ENCODE measurements around the gene KRTAP9-9.
"Not testable (repeated sequence)": the region's sequence is repeated elsewhere in the genome, so short reads cannot be mapped to it uniquely, and the experiment has no call there.

The KRTAP9-9 gene

DNA sequence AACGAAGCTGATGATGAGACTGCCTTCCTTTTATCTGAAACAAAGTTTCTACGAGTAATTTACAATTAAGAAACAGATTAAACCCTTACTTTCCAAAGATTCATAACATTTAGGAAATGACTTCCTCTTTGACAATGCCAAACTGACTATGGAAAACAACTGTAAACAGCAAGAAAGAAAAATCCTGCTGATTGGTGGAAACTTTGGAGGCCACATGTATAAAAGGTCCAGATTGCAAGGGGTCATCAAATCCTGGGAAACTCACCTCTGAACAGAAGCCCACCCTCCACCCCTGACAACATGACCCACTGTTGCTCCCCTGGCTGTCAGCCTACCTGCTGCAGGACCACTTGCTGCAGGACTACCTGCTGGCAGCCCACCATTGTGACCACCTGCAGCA lies 9.9 kb downstream of the KRTAP9-9 start, which contains the start of gene KRTAP9-6:
KRTAP9-6 (plus strand) TSS at position 301 of the 400 bp plus-strand sequence; CDS start at position 301, 0 bp downstream.
- DNase-seq (ENCODE audit: low read depth in 2 of 2), result no peak

DNA sequence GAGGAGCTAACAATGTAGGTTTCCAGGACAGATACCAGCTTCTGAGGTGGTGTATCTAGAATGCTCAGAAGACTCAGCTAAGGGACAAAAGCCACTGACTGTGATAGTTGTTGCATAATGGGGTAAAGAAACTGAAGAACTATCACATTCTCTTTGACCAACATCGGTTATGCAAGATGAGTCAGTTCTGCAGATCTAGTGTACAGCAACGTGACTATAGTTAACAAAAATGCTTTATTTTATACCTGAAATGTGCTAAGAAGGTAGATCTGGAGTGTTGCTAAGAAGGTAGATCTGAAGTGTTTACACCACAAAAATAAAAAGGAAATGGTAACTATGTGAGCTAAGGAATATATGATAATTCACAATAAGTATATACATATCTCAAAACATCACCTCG lies 12.5 kb downstream of the KRTAP9-9 start:
- no peak for DNase-seq (ENCODE audit: low read depth in 2 of 2)

DNA sequence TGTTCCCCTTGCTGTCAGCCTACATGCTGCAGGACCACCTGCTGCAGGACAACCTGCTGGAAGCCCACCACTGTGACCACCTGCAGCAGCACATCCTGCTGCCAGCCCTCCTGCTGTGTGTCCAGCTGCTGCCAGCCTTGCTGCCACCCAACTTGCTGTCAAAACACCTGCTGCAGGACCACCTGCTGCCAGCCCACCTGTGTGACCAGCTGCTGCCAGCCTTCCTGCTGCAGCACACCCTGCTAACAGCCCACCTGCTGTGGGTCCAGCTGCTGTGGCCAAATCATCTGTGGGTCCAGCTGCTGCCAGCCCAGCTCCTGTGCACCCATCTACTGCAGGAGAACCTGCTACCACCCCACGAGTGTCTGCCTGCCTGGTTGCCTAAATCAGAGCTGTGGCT lies 16.1 kb downstream of the KRTAP9-9 start:
- not testable (repeated sequence) for DNase-seq (ENCODE audit: low read depth in 2 of 2)

DNA sequence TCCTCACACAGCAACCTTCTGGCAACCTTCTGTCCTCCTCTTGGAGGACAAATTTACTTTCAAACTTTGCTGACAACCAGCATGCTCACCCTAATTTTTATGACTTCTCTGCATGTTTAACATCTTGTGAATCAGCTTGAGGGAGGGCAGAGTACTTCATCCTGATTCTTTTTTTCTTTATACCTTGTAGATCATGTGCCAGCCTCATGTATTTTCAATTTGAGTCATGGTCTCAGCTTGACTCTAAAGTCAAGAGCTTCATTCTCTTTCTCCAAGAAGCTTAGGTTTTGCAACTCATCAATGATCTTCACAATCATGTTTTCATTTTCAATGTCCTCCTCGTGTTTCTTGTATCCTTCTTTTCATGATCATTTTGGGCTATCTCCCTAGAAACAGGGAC lies 16.7 kb downstream of the KRTAP9-9 start:
- no peak for DNase-seq (ENCODE audit: low read depth in 2 of 2)

DNA sequence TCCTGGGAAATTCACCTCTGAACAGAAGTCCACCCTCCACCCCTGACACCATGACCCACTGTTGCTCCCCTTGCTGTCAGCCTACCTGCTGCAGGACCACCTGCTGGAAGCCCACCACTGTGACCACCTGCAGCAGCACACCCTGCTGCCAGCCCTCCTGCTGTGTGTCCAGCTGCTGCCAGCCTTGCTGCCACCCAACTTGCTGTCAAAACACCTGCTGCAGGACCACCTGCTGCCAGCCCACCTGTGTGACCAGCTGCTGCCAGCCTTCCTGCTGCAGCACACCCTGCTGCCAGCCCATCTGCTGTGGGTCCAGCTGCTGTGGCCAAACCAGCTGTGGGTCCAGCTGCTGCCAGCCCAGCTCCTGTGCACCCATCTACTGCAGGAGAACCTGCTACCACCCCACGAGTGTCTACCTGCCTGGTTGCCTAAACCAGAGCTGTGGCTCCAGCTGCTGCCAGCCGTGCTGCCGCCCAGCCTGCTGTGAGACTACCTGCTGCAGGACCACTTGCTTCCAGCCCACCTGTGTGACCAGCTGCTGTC lies 20.5 kb downstream of the KRTAP9-9 start, which contains the start of gene KRTAP9-7:
KRTAP9-7 (plus strand) TSS at position 51 of the 543 bp plus-strand sequence; CDS start at position 51, 0 bp downstream.
- DNase-seq (ENCODE audit: low read depth in 2 of 2), result not testable (repeated sequence)

DNA sequence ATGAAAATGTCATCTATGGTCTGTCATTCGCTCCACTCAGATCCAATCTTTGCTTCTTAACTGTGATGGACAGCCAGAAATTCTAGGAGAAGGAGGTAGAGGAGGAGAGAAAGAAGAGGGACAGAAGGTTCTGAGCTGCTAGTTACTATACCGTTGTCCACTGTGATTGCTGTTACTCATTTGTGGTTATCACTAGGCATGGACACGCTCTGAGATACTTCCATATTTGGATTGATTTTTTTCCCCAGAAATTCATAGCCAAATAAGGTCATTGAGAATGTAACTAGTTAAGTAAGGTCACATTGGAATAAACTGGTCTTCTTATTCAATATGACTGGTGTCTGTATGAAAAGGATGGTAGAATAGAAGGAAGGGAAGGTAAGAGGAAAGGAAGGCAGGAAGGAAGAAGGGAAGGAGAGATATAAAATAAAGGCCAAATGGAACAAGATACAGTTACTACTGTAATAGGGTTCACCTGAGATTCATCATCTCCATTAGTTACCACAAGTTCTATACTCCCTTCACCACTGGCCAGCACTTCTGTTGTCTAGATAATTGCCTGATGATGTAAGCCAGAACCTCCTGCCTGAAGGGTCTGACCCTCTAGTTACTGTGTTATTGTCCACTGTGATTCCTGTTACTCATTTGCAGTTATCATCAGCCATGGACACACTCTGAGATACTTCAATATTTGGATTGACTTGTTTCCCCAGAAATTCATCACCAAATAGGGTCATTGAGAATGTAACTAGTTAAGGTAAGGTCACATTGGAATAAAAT lies 23.2 kb downstream of the KRTAP9-9 start:
- DNase-seq (ENCODE audit: low read depth in 2 of 2), result no peak

DNA sequence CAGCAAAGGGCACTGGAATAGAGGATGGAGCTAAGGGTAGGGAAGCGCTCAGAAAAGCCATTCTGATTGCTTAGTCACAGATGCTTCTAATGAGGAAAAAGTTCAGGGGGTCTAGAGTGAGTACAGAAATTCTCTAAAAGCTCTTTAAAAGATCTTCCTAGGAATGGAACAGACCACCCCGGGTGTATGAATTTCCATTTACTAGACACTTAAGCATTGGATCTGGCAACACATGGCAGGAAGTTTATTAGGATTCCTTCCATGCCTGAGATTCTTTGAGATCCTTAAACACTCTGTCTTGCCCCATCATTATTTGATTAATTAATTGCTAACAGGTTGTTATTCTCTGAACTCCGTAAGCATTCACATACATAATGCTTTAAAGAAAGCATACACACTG lies 28.9 kb downstream of the KRTAP9-9 start:
- no peak for DNase-seq (ENCODE audit: low read depth in 2 of 2)

DNA sequence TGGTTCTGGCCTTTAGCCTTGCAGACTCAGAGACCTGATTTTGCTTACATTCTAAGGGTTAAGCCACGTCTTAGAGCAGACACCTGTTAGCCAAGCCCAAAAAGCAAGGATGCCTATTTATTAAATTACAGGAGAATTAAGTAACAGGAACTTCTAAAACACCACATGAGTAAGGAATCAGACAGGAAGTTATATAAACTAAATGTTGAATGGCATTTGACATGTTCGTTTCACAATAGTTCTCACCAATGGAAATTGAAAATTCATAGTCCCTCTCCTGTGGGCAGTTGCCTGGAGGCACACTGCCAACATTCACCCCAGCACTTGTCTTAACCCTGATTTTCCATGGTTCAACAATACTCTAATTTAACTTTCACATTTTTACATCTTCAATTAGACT lies 29.4 kb downstream of the KRTAP9-9 start:
- DNase-seq (ENCODE audit: low read depth in 2 of 2), result no peak

DNA sequence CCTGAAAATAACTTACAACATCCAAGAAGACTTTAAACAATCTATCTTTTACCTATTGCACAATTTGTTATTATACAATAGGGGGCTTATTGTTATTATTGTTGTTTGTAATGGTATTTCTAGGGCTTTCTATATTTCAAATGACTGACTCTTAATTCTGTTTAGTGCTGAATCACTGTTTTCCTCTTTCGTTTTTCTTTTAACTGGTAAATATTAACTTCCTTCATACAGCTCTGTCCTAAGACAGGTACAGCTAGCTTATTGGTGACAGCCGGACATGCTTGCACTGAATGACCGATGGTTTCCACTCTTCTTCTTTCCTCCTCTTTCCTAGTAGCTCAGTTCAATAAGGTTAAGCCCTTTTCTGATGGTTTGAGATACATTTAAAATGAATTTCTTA lies 31.9 kb downstream of the KRTAP9-9 start:
- no peak for DNase-seq (ENCODE audit: low read depth in 2 of 2)

DNA sequence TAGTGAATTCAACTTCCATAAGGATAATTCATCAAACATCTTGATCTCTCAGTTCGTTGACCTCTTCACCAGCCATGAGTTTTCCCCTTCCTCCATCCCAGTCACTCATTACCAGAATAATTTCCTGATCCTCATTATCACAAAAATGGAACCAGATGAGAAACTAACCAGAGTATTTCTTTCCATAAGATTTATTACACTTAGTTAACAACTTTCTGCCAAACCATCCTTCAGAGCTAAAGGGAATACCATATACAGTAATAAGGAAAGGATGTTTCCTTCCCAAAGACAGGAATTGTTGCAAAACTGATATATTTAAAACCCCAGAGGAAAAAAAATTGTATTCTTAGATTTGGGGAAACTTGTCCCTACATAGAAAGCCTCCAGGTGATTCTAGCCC lies 38.8 kb downstream of the KRTAP9-9 start:
- DNase-seq (ENCODE audit: low read depth in 2 of 2), result no peak

DNA sequence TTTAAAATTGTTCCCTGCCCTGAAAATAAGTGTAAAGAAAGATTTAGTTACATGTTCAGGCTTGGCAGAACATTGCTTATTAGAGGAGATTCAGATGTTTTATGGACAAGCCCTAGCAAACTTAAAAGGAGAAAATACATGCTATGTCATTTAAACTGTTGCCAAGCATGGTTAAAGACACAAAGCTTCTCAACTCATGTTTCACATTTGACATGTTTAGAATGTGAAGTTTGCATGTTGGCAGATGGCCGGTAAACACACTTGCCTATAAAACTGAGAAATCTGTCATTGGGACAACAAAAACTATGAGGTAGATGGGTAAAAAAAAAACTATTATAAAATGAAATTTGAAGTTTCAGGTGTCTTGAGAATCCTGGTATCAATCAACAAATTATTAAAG lies 41.7 kb downstream of the KRTAP9-9 start:
- no peak for DNase-seq (ENCODE audit: low read depth in 2 of 2)

DNA sequence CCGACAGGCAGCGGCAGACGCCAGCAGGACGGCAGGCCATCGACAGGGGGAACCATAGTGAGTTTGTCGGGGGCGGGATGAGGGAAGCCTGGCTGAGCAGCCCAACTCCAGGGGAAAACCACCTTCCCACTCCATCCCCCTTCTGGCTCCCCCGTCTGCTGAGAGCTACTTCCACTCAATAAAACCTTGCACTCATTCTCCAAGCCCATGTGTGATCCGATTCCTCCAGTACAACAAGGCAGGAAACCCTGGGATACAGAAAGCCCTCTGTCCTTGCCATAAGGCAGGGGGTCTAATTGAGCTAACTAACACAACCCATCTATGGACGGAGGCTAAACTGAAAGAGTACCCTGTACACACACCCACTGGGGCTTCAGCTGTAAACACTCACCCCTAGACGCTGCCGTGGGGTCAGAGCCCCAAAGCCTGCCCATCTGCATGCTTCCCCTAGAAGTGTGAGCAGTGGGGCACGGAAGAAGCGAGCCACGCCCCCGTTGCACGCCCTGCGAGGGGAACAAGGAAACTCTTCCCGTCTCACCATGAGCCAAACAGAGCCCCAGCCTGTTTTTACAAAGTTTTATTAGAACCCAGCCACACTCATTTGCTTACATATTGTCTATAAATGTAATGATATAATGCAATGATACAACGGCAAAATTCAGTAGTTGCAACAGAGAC lies 43.4 kb downstream of the KRTAP9-9 start:
- DNase-seq (ENCODE audit: low read depth in 2 of 2), result no peak

DNA sequence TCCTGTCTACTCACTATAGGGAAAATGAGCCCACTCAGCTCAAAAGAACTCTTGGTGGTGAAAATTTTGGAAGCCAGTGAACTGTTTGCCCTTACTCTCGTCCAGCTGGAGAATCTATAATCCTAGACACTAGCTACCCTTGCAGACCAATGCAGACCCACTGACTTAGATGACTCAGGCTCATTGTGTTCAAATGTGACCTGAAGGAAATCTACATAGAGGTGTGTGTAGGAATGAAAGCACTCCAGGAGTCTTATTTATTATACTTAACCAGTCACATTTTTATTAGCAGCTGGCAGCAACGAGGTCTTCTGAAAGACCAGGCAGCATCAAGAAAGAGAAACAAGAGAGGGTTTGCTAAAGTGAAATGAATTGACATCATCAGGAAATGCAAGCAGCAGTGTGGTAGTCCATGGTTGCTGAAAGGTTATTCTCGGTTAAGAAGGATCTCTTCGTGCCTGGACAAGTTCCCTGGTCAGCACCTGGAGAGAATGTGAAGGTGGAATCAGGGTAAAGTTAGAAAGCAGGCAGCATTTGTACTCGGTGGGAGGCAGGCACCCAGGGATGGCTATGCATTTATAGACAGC lies 46.1 kb downstream of the KRTAP9-9 start:
- no peak for DNase-seq (ENCODE audit: low read depth in 2 of 2)

DNA sequence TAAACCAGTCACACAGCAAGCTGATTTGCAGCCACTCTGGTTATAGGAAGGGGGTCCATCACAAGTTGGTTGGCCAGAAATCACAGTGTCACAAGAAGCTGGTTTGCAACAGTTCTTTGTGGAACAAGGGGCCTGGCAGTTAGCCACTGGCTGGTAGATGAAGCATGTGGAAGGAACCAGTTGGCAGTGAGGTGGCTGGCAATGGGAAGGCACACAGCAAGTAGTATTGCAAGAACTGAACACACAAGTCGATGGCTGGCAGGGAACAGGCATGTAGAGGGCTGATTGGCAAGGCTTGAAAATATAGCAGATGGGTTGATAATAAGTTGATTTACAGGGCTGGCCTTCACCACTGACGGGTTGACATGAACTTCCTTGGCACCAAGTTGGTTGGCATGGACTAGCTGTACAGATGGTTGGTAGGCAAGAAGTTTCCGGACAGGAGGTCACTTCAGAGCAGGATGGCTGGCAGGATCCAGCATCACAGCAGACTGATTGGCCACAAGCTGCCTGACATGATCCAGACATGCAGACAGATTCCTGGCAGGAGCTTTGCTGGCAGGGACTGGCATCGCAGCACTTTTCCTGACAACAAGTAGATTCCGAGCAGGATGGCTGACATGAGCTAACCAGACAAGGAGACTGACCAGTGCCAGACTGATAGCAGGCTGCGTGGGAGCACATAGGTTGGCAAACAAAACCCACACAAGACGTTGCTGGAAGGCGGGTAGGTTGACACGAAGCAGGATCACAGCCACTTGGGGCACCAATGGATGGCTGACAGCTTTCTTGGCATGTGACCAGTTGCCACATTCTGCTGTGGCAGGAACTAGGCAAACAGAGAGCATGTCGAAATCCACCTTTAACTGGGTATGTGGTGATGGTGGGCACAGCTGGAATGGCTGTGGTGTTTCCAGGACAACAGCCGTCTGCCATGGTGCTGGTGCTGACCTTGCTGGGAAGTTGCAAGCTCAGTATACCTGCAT lies 47.0 kb downstream of the KRTAP9-9 start, which contains the start of gene KRTAP29-1:
KRTAP29-1 (minus strand) TSS at position 936 of the 986 bp plus-strand sequence; CDS start at position 936, 0 bp downstream.
- no peak for DNase-seq (ENCODE audit: low read depth in 2 of 2)

DNA sequence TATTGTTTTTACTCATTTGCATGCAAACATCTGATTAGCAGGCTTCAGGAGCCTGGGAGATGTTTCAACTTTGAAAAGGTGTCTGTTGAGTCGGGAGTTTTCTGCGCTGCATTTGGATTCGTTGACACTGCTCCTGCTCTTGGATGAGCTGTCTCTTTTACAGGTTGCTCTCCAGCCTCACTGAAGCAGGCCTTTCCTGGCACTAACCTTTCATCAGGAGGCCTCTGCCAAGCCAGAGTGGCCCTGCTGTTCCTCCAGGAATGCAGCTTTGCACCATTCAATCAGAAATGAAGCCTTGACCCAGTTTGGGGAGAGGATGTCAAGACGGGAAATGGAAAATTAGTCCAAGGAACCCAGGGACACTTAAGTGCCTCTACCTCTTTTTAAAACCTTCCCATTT lies 47.8 kb downstream of the KRTAP9-9 start:
- DNase-seq (ENCODE audit: low read depth in 2 of 2), result no peak

DNA sequence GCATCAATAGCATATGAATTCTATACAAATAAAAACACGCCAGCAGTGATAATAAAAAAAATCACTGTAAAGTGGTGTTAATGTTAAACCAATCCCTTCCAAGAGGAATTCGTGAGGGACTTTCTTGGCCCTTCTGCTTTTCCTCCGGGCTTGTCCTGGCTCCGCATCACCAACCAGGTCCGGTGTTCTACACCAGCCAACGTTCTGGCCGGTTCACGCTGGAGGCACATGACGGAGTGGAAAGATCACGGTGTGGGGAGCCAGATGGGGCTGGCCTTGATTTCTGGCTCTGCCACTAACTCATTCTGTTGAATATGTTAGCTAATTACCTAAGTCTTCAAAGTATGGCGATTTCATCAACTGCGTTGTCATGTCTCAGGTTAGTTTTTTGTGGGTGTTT lies 48.9 kb downstream of the KRTAP9-9 start:
- no peak for DNase-seq (ENCODE audit: low read depth in 2 of 2)

All from stimulated activated CD4-positive, alpha-beta T cell treated with anti-CD3 and anti-CD28 coated beads, Interleukin-1b, Interleukin-23, amount 100 ng/mL, for 4 hours (primary cell).